Stomach (tissue), 9 donors: Measurements from ENCODE around the gene TSC22D1. TPM values are rescaled to one million over a fixed set of nuclear protein-coding genes. Genes with fewer than 3 reads are reported as not detected.

Experiments used
- DNase-seq, 2 donors: peaks; one replicate each; pipeline versions ENCODE4 v3.0.0 to v3.0.0-alpha.2; 2013 to 2019
- H3K27ac ChIP-seq, 5 donors: fragments of 200-600 bp in 4 of 5; sonication (generic) in 4 of 5; one replicate each; pipeline ENCODE4 v1.5.1; 2013 to 2019; ENCODE audit warnings: mild to moderate bottlenecking in 1 of 5, moderate library complexity in 1 of 5
- H3K27me3 ChIP-seq, 3 donors: fragments of 200-600 bp; sonication (generic); one replicate each; pipeline ENCODE4 v1.5.1; 2017 to 2019; ENCODE audit warnings: mixed run types in 1 of 3
- H3K36me3 ChIP-seq, 4 donors: fragments of 200-600 bp; sonication (generic); 1 replicate in 3 of 4; 2 replicates in 1 of 4; pipeline ENCODE4 v1.5.1; 2016 to 2019
- H3K4me1 ChIP-seq, 4 donors: fragments of 200-600 bp; sonication (generic); one replicate each; pipeline ENCODE4 v1.5.1; 2016 to 2019
- H3K4me3 ChIP-seq, 4 donors: fragments of 200-600 bp; sonication (generic) in 3 of 4; one replicate each; pipeline ENCODE4 v1.5.1; 2016 to 2019; ENCODE audit warnings: mild to moderate bottlenecking in 1 of 4
- H3K9me3 ChIP-seq, 4 donors: fragments of 200-600 bp; sonication (generic); one replicate each; pipeline ENCODE4 v1.5.1; 2016 to 2019
- CTCF ChIP-seq, 7 experiments: fragments of 450-650 bp in 4 of 7; fragments of 200-600 bp in 3 of 7; sonication (generic) in 3 of 7; IDR thresholded peaks; one replicate each; pipeline ENCODE4 v1.5.1; 2016 to 2019; ENCODE audit warnings: antibody characterized with exemption in 7 of 7, control low read depth in 2 of 7, mild to moderate bottlenecking in 1 of 7
- EP300 ChIP-seq: sonication (generic); formaldehyde crosslinking; IDR thresholded peaks from one replicate; pipeline ENCODE4 v1.6.1; 2017; ENCODE audit warnings: antibody characterized with exemption
- POLR2A ChIP-seq, 4 donors: fragments of 450-650 bp; IDR thresholded peaks; one replicate each; pipeline ENCODE4 v1.6.1; 2016; ENCODE audit warnings: antibody characterized with exemption in 4 of 4, control low read depth in 2 of 4, mild to moderate bottlenecking in 1 of 4, moderate library complexity in 1 of 4
- POLR2AphosphoS5 ChIP-seq, 3 donors: sonication (generic); formaldehyde crosslinking; IDR thresholded peaks; one replicate each; pipeline ENCODE4 v1.6.1; 2016; ENCODE audit warnings: antibody characterized with exemption in 3 of 3
- WGBS, 5 donors: extraction: QIAGEN DNeasy Blood & Tissue Kit in 3 of 5; methylation state at CpG; one replicate each; pipeline versions ENCODE4 v1.1.5 to v1.1.7; 2013 to 2018; 5-methylcytosine and 5-hydroxymethylcytosine counted together
- intact Hi-C: fragments of 100-400 bp; cut with DNase I; formaldehyde crosslinking; loops from one replicate; pipeline ENCODE4 v1.15.1; 2023; ENCODE audit warnings: low total_unique reads
- polyA plus RNA-seq, 3 donors: library from polyadenylated mRNA; stranded (reverse); fragments of 200-250 nt; gene quantifications; one replicate each; pipeline ENCODE4 v1.2.3, GENCODE V29; 2013
- total RNA-seq, 5 donors: library from RNA; depleted of rRNA; stranded (reverse); fragments of >200 nt; gene quantifications; one replicate each; pipeline versions ENCODE4 v1.1.0 to v1.2.3, GENCODE V29; 2014 to 2016
- donor health status: healthy with polysubstance abuse.
- donor health status: Bipolar disorder and iron deficiency.
- donor health status: healthy.

The TSC22D1 gene
- total and polyA plus RNA-seq, 8 donors: 26.1 to 195 (median 111) TPM

GRCh38 chr13:44508562-44509077 lies 67.5 kb downstream of the TSC22D1 start:
- Histone ChIP-seq H3K27me3 (no peaks in the 10 kb centered on the region), H3K27ac (no peak overlapping the region), H3K36me3 (peaks cover 0 to 8% (median 5%) of the 10 kb centered on the region in 4 donors), H3K4me1 (peaks cover 0 to 8% (median 2%) of the 10 kb centered on the region in 4 donors), H3K4me3 (no peak overlapping the region), H3K9me3 (no peaks in the 10 kb centered on the region)
- TF ChIP-seq POLR2A (IDR thresholded peaks at IDR 0.05) (no peak), POLR2AphosphoS5 (IDR thresholded peaks at IDR 0.05) (no peak), EP300 (no peak), CTCF (IDR thresholded peaks at IDR 0.05) (no peak)
- WGBS, 5 donors: 31 to 54% (median 47%) methylated on average over 3 of the region's 3 CpGs
- peak in 1 of 2 donors; percentile 7 for DNase-seq
- intact Hi-C loops: no loop called here

- Histone ChIP-seq H3K4me3 (no peak overlapping the region), H3K27ac (no peak overlapping the region), H3K27me3 (no peaks in the 10 kb centered on the region), H3K4me1 (peaks cover 0 to 8% (median 2%) of the 10 kb centered on the region in 4 donors), H3K36me3 (peaks cover 0 to 8% (median 2%) of the 10 kb centered on the region in 4 donors), H3K9me3 (no peaks in the 10 kb centered on the region)
- 83 to 93% (median 90%) methylated on average over 4 of the region's 4 CpGs for WGBS, 5 donors
- TF ChIP-seq POLR2A (IDR thresholded peaks at IDR 0.05) (no peak), CTCF (IDR thresholded peaks at IDR 0.05) (no peak), POLR2AphosphoS5 (IDR thresholded peaks at IDR 0.05) (no peak), EP300 (no peak)
- intact Hi-C loops: no loop called here
- no peak for DNase-seq
These were observed 68.5 kb downstream of the TSC22D1 start for GRCh38 chr13:44507639-44508038.

DNA sequence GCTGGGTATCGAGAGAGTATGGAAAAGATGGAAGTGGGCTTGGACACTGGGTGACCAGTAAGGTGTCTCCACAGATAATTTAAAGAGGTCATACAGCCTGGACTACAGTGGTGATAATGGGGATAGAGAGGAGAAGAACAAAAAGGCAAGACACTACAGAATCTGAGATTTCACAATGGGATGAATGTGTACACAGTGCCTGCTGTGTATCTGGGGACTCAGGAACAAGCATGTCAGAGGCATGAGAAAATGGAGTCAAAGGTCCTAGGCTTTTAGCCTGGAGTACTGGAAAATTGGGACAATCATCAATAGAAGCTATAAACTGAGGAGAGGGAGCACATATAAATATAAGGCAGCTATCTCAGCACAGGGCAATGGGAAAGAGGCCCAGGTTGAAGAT lies 69.4 kb downstream of the TSC22D1 start:
- intact Hi-C loops: no loop called here
- Histone ChIP-seq H3K27ac (no peak overlapping the region), H3K36me3 (peaks cover 0 to 8% (median 2%) of the 10 kb centered on the region in 4 donors), H3K27me3 (no peaks in the 10 kb centered on the region), H3K9me3 (no peaks in the 10 kb centered on the region), H3K4me1 (peaks cover 0 to 8% (median 2%) of the 10 kb centered on the region in 4 donors), H3K4me3 (no peak overlapping the region)
- 92 to 100% (median 98%) methylated on average over 1 of the region's 1 CpG for WGBS, 5 donors
- no peak for TF ChIP-seq CTCF (IDR thresholded peaks at IDR 0.05)
- no peak for TF ChIP-seq POLR2AphosphoS5 (IDR thresholded peaks at IDR 0.05)
- no peak for TF ChIP-seq EP300
- DNase-seq: no peak

DNA sequence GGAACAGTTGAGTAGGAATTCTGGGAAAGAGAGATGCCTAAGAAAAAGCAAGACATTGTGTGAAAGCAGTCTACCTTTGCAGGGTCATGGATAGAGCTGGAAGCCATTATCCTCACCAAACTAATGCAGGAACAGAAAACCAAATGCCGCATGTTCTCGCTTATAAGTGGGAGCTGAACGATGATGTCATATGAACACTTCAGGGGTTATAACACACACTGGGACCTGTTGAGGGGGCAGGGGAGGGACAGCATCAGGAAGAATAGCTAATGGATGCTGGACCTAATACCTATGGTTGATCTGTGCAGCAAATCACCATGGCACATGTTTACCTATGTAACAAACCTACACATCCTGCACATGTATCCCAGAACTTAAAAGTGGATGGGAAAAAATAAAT lies 69.9 kb downstream of the TSC22D1 start:
- no peaks in the 10 kb centered on the region for H3K9me3 ChIP-seq
- TF ChIP-seq CTCF (IDR thresholded peaks at IDR 0.05) (no peak), POLR2AphosphoS5 (IDR thresholded peaks at IDR 0.05) (no peak), EP300 (no peak), POLR2A (IDR thresholded peaks at IDR 0.05) (no peak)
- 93 to 100% (median 96%) methylated on average over 3 of the region's 3 CpGs for WGBS, 5 donors
- H3K4me1 ChIP-seq: peaks cover 0 to 8% (median 2%) of the 10 kb centered on the region in 4 donors
- DNase-seq: no peak
- H3K4me3 ChIP-seq: no peak overlapping the region
- H3K36me3 ChIP-seq: peaks cover 0 to 8% (median 2%) of the 10 kb centered on the region in 4 donors
- H3K27ac ChIP-seq: no peak overlapping the region
- no peaks in the 10 kb centered on the region for H3K27me3 ChIP-seq
- intact Hi-C loops: no loop called here
